Measurements from ENCODE around the gene CASP2.

CASP2 gene

GRCh38 chr7:143343596-143343995 is 55.4 kb downstream of the CASP2 start:
- DNase-seq, result no peak

- peak; percentile 72 for DNase-seq
These were observed 57.3 kb downstream of the CASP2 start for GRCh38 chr7:143345428-143345900.

- DNase-seq, result no peak
These were observed 57.9 kb downstream of the CASP2 start for GRCh38 chr7:143346018-143346417.

- no peak for DNase-seq
These were observed 59.8 kb downstream of the CASP2 start for GRCh38 chr7:143347950-143348349.

- no peak for DNase-seq
These were observed 62.9 kb downstream of the CASP2 start for GRCh38 chr7:143351060-143351459.

- no peak for DNase-seq
These were observed 63.4 kb downstream of the CASP2 start for GRCh38 chr7:143351574-143351973.

- DNase-seq, result no peak
These were observed 64.4 kb downstream of the CASP2 start for GRCh38 chr7:143352531-143353002.

- DNase-seq, result no peak
These were observed 66.2 kb downstream of the CASP2 start for GRCh38 chr7:143354376-143354775.

- DNase-seq, result no peak
These were observed 66.8 kb downstream of the CASP2 start for GRCh38 chr7:143354965-143355364.

- DNase-seq, result no peak
These were observed 67.6 kb downstream of the CASP2 start for GRCh38 chr7:143355450-143356385.

- no peak for DNase-seq
These were observed 68.4 kb downstream of the CASP2 start for GRCh38 chr7:143356414-143357050.

Measured in CD4-positive, alpha-beta T cell treated with Interleukin-12 subunit alpha and Interleukin-12 subunit beta, for 1 hour (primary cell).